SW 1271 (cell line): ENCODE results near the gene CSNK1A1.
"Not testable (repeated sequence)": the region's sequence is repeated elsewhere in the genome, so short reads cannot be mapped to it uniquely, and the experiment has no call there.

Source experiments
- DNase-seq, 2 experiments: peaks; one replicate each; lab custom pipeline; 2025; lab: John Stamatoyannopoulos, UW

Gene CSNK1A1

GRCh38 chr5:149529463-149529862, 21.8 kb downstream of the CSNK1A1 start:
- DNase-seq, result no peak

GRCh38 chr5:149528281-149529060, 22.8 kb downstream of the CSNK1A1 start:
- DNase-seq, result no peak

- no peak for DNase-seq
These were observed 24.2 kb downstream of the CSNK1A1 start for GRCh38 chr5:149526845-149527590.

GRCh38 chr5:149521739-149522685, 29.2 kb downstream of the CSNK1A1 start:
- DNase-seq, result no peak

GRCh38 chr5:149519601-149520000, 31.6 kb downstream of the CSNK1A1 start:
- DNase-seq, result no peak

GRCh38 chr5:149518620-149519019, 32.6 kb downstream of the CSNK1A1 start:
- no peak for DNase-seq

- no peak for DNase-seq
These were observed 33.6 kb downstream of the CSNK1A1 start for GRCh38 chr5:149517461-149518122.

GRCh38 chr5:149514512-149514911, 36.7 kb downstream of the CSNK1A1 start:
- DNase-seq, result no peak

GRCh38 chr5:149513372-149513947, 37.8 kb downstream of the CSNK1A1 start:
- not testable (repeated sequence) for DNase-seq

- DNase-seq, result no peak
These were observed 41.1 kb downstream of the CSNK1A1 start for GRCh38 chr5:149510136-149510535.

GRCh38 chr5:149504677-149505076, 46.6 kb downstream of the CSNK1A1 start:
- no peak for DNase-seq

- no peak for DNase-seq
These were observed 48.2 kb downstream of the CSNK1A1 start for GRCh38 chr5:149503006-149503405.

- no peak for DNase-seq
These were observed 50.2 kb downstream of the CSNK1A1 start for GRCh38 chr5:149500922-149501582.

- DNase-seq, result no peak
These were observed 52.4 kb downstream of the CSNK1A1 start for GRCh38 chr5:149498724-149499336.

GRCh38 chr5:149497357-149497756, 53.9 kb downstream of the CSNK1A1 start:
- no peak for DNase-seq

GRCh38 chr5:149496917-149497316, 54.3 kb downstream of the CSNK1A1 start:
- no peak for DNase-seq

GRCh38 chr5:149496166-149496565, 55.1 kb downstream of the CSNK1A1 start:
- DNase-seq, result no peak

GRCh38 chr5:149495673-149496072, 55.6 kb downstream of the CSNK1A1 start:
- no peak for DNase-seq

- DNase-seq, result no peak
These were observed 57.9 kb downstream of the CSNK1A1 start for GRCh38 chr5:149493316-149493715.

- DNase-seq, result no peak
These were observed 58.5 kb downstream of the CSNK1A1 start for GRCh38 chr5:149492781-149493180.
